ENCODE measurements around the gene RSPH1.

The RSPH1 gene

DNA sequence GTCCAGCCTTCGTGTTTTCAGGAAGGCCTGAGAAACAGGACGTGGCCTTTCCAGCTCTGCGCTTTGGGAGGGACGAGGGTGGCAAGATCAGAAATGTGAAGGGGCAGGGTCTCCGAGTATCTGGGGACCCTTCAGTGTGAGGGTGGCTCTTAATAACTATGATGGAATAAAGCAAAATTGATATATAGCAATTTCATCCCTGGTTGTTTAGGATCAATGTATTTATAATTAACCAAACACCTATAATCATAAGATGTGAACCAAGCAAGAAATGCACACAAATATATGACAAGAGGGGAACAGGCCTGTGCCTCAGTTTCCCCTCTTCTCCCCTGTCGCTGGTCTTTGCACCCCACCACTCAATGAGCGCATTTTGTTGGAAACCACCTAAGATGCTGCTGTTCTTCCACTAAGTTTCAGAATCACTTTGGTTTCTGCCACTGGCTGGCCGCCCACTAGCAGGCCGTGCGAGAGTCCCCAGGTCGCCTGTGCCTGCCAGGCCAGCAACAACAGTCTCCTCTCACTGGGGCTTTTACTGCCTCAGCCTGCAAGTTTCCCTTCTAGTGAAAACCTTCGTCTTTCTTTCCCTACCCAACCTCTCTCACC lies 55.7 kb downstream of the RSPH1 start:
- ATAC-seq: no peak
- no peak for TF ChIP-seq ESRRG (CRISPR knock-in tag; IDR thresholded peaks at IDR 0.05)
- no peak for TF ChIP-seq ZFP30 (CRISPR knock-in tag; IDR thresholded peaks at IDR 0.05)
- no peak for TF ChIP-seq TOX (CRISPR knock-in tag; IDR thresholded peaks at IDR 0.05; ENCODE audit: borderline replicate concordance)
- TF ChIP-seq, protein P1, sequence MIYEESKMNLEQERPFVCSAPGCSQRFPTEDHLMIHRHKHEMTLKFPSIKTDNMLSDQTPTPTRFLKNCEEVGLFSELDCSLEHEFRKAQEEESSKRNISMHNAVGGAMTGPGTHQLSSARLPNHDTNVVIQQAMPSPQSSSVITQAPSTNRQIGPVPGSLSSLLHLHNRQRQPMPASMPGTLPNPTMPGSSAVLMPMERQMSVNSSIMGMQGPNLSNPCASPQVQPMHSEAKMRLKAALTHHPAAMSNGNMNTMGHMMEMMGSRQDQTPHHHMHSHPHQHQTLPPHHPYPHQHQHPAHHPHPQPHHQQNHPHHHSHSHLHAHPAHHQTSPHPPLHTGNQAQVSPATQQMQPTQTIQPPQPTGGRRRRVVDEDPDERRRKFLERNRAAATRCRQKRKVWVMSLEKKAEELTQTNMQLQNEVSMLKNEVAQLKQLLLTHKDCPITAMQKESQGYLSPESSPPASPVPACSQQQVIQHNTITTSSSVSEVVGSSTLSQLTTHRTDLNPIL (CRISPR knock-in tag; IDR thresholded peaks at IDR 0.05; ENCODE audit: low read depth): no peak
- TF ChIP-seq, protein P2, sequence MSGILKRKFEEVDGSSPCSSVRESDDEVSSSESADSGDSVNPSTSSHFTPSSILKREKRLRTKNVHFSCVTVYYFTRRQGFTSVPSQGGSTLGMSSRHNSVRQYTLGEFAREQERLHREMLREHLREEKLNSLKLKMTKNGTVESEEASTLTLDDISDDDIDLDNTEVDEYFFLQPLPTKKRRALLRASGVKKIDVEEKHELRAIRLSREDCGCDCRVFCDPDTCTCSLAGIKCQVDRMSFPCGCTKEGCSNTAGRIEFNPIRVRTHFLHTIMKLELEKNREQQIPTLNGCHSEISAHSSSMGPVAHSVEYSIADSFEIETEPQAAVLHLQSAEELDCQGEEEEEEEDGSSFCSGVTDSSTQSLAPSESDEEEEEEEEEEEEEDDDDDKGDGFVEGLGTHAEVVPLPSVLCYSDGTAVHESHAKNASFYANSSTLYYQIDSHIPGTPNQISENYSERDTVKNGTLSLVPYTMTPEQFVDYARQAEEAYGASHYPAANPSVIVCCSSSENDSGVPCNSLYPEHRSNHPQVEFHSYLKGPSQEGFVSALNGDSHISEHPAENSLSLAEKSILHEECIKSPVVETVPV (CRISPR knock-in tag; IDR thresholded peaks at IDR 0.05): no peak
- no peak for TF ChIP-seq BACH2 (CRISPR knock-in tag; IDR thresholded peaks at IDR 0.05; ENCODE audit: borderline replicate concordance)
- TF ChIP-seq SNAI2 (CRISPR knock-in tag; IDR thresholded peaks at IDR 0.05): no peak
- TF ChIP-seq ISL1 (CRISPR knock-in tag; IDR thresholded peaks at IDR 0.05): no peak
- TF ChIP-seq GLIS3 (CRISPR knock-in tag; IDR thresholded peaks at IDR 0.05): no peak
- no peak for TF ChIP-seq ZNF8 (CRISPR knock-in tag; IDR thresholded peaks at IDR 0.05)
- no peak for TF ChIP-seq POU6F1 (CRISPR knock-in tag; IDR thresholded peaks at IDR 0.05; ENCODE audit: borderline replicate concordance, low read depth)
- TF ChIP-seq ZC3H10 (CRISPR knock-in tag; IDR thresholded peaks at IDR 0.05): no peak
- no peak for TF ChIP-seq TSHZ2 (CRISPR knock-in tag; IDR thresholded peaks at IDR 0.05)
- TF ChIP-seq OSR1 (CRISPR knock-in tag; IDR thresholded peaks at IDR 0.05): no peak
- TF ChIP-seq CSDC2 (CRISPR knock-in tag; IDR thresholded peaks at IDR 0.05): no peak
- TF ChIP-seq ZNF70 (CRISPR knock-in tag; IDR thresholded peaks at IDR 0.05): no peak
- TF ChIP-seq ZNF565 (CRISPR knock-in tag; conservative IDR thresholded peaks at IDR 0.05; ENCODE audit: low read depth): no peak

DNA sequence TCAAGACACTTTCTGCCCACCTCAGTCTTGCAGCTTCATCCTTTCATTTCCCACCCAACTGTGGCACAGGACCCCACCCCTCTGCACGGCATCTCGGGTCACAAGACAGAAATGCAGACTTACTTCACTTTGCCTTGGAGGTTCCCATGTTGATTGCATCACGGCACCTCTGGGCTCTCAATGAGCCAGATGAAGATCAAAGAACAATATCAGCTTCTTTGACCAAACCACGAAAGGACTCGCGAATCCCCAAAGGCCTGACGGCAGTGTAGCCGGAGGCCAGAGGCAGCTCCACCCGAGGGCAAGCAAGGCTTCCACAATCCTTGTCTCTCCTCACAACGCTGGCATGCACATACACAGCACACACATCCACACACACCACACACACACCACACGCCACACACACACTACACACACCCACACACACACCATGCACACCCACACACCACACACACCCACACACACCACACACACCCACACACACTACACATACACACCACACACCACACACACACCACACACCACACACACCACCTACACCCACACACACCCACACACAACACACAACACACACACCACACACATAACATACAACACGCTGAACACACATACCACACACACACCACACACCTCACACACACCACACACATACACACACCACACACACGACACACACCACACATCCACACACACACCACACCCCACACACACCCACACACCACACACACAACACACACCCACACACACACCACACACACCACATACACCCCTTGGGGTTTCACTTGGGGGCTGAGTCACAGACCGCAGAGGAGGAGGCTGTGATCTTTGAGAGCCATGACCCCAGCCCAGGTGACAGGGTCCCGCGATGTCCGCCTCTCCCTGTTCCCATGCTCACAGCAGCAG lies 56.5 kb downstream of the RSPH1 start:
- TF ChIP-seq RARB (CRISPR knock-in tag; IDR thresholded peaks at IDR 0.05) (no peak), ZNF8 (CRISPR knock-in tag; IDR thresholded peaks at IDR 0.05) (no peak), ZFP3 (CRISPR knock-in tag; IDR thresholded peaks at IDR 0.05) (no peak), CSDC2 (CRISPR knock-in tag; IDR thresholded peaks at IDR 0.05) (no peak), ESRRG (CRISPR knock-in tag; IDR thresholded peaks at IDR 0.05) (no peak), OSR1 (CRISPR knock-in tag; IDR thresholded peaks at IDR 0.05) (no peak), ZC3H10 (CRISPR knock-in tag; IDR thresholded peaks at IDR 0.05) (no peak), ISL1 (CRISPR knock-in tag; IDR thresholded peaks at IDR 0.05) (no peak), PATZ1 (CRISPR knock-in tag; IDR thresholded peaks at IDR 0.05; ENCODE audit: borderline replicate concordance) (no peak), ZNF565 (CRISPR knock-in tag; conservative IDR thresholded peaks at IDR 0.05; ENCODE audit: low read depth) (no peak)
- TF ChIP-seq, protein P2 (CRISPR knock-in tag; IDR thresholded peaks at IDR 0.05): no peak
- TF ChIP-seq, protein P1 (CRISPR knock-in tag; IDR thresholded peaks at IDR 0.05; ENCODE audit: low read depth): no peak
- ATAC-seq: no peak
